ES-I3 (cell line): ENCODE results near the gene MATR3.
"Not testable (repeated sequence)": the region's sequence is repeated elsewhere in the genome, so short reads cannot be mapped to it uniquely, and the experiment has no call there.

Source experiments
- H3K36me3 ChIP-seq: 2 replicates; pipeline ENCODE4 v1.6.1; 2013; ENCODE audit warnings: mild to moderate bottlenecking, low read length, control low read depth, moderate library complexity; ENCODE audit not compliant: insufficient read depth
- H3K4me1 ChIP-seq: 2 replicates; pipeline ENCODE4 v1.6.1; 2013; ENCODE audit warnings: mild to moderate bottlenecking, control low read depth, low read length; ENCODE audit not compliant: insufficient read depth
- H3K9ac ChIP-seq: 2 replicates; pipeline ENCODE4 v1.6.1; 2013; ENCODE audit warnings: low read depth, mild to moderate bottlenecking, low read length, moderate library complexity
- H3K9me3 ChIP-seq: 2 replicates; pipeline ENCODE4 v1.6.1; 2013; ENCODE audit warnings: mild to moderate bottlenecking, low read length, moderate library complexity; ENCODE audit not compliant: control insufficient read depth, insufficient read depth

MATR3 gene

DNA sequence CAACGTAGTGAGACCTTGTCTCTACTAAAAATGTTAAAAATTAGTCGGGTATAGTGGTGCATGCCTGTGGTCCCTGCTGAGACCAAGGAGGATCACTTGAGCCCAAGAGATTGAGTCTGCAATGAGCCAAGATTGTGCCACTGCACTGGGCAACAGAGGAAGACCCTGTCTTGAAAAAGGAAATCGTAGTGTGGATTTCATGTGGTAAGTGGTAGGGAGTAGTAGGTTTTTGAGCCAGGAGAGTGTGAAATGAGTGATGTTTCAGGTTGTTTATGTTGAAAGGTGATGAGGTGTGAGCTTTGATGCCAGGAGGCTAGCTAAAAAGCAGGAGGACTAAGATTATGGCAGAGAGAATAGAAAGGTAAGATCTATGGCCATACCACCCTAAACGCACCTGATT lies 5.9 kb downstream of the MATR3 start:
- Histone ChIP-seq H3K9me3 (no peaks in the 10 kb centered on the region), H3K4me1 (peaks cover 20% of the 10 kb centered on the region), H3K9ac (no peak overlapping the region), H3K36me3 (no peaks in the 10 kb centered on the region)

DNA sequence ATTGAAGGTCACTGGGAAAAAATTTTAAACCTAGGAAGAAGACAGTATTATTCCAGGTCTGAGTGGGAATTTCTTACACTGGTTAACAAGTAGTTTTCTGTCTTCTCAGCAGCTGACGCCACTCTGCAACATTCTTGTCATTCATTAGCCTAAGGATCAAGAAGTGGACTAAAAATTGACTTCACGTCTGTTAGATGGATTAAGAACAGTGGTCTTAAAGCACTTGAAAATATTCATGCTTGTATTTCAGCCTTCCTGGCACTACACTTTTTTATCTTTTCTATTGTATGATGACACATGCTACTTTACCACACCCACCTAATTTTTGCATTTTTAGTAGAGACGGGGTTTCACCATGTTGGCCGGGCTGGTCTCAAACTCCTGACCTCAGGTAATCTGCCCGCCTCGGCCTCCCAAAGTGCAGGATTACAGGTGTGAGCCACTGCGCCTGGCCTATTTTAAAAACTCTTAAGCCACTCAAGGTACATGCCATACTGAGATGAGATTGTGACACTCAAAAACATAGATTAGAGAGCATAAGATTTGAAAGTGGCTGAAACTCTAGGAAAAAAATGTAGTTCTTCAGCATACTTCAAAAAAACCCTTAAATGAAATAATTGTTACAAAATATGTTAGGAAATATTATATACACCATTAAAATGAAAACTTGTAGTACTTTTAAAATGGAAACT lies 8.4 kb downstream of the MATR3 start:
- Histone ChIP-seq H3K9me3 (no peaks in the 10 kb centered on the region), H3K4me1 (peaks cover 19% of the 10 kb centered on the region), H3K9ac (no peak overlapping the region), H3K36me3 (no peaks in the 10 kb centered on the region)

DNA sequence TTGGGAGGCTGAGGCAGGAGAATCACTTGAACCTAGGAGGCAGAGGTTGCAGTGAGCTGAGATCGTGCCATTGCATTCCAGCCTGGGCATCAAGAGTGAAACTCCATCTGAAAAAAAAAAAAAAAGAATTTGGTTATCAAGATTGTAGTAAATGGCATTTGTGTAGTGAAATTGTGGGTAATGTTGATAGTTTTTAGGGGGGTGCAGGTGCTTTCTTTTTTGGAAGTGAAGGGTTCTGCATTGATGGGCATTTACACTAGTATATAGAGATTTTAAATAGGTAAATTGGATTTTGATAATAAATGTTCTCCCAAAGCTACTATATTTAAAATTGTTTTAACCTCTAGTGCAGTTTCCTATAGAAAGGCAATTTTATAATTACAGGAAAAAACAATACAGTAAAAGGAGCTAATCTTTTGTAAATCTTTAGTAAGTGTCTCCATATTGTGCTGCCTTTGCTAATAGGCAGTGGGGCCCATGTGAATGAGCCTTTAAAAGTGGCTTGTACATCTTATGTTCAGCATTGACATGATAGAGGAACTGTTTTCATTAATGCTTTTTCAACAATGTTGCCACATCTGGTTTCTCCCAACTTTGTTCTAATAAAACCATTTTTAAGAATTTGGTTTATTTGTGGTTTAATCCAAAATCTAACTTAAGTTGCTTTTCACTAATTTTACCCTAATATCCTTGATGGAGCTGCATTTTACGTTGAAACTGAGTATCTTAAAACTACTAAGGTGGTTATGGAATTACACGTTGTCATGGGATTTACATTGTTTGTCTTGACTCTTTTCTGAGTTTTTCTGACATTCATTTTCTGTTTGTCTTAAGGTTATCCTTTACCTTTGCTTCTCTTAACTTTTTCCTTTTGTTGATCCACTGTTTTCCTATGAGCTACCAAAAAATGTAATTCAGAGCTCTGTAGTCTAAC lies 11.1 kb downstream of the MATR3 start:
- H3K4me1 ChIP-seq = peaks cover 8% of the 10 kb centered on the region; the same call in 1 of the 2 replicates
- no peak overlapping the region for H3K9ac ChIP-seq
- no peaks in the 10 kb centered on the region for H3K36me3 ChIP-seq
- no peaks in the 10 kb centered on the region for H3K9me3 ChIP-seq

DNA sequence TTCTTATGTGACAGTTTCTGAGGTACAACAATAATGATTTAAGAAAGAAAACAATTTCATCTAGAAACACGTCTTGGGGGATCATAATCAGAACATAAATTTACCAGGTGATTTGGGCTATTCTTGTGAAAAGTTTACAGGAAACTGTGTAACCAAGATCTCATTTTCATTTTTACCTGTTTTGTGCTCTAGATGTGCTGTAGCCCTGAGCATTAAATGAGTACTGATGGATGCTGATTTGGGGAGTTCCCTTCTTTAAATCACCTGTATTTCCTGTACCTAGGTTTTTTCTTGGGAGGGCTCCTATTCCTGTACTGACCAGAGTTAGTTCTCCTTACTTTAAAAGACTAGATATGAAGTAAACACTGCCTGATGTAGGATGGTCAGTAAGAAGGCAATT lies 12.7 kb downstream of the MATR3 start:
- Histone ChIP-seq H3K9me3 (no peaks in the 10 kb centered on the region), H3K9ac (no peak overlapping the region), H3K4me1 (peaks cover 18% of the 10 kb centered on the region; the same call in 1 of the 2 replicates), H3K36me3 (no peaks in the 10 kb centered on the region)

DNA sequence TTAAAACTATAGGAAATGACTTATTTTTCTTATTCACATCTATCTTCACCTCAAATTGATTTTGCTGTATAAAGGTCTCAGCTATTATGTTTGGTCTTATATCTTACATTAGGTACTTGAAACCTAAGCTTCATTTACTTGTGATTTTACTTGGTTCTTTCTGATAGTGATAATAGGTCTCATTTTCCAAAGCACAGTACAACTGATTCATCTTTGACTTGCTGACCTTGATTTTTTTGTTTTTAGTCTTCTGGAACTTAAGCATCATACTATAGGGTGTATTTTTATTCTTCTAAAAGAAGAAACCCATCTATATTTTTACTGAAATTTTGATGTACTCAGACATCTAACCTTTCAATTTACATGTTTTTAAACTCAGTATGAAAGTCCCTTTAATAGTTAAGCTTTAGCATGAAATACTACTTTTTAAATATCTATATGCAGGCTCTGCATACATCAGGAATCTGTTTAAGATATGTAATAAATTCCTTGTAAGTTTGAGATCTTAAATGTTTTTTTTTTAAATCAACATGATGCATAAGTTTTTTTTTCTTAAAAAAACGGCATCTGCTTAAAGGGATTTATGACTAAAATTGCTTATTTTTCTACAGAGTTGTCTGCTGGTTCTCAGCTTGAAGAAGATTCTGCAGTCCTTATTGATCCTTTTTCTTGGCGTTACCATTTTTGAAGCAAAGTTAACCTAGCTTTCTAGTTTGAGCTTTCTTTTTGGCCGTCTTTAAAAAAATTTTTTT lies 13.3 kb downstream of the MATR3 start:
- Histone ChIP-seq H3K4me1 (peaks cover 22% of the 10 kb centered on the region), H3K36me3 (no peaks in the 10 kb centered on the region), H3K9me3 (no peaks in the 10 kb centered on the region), H3K9ac (no peak overlapping the region)

DNA sequence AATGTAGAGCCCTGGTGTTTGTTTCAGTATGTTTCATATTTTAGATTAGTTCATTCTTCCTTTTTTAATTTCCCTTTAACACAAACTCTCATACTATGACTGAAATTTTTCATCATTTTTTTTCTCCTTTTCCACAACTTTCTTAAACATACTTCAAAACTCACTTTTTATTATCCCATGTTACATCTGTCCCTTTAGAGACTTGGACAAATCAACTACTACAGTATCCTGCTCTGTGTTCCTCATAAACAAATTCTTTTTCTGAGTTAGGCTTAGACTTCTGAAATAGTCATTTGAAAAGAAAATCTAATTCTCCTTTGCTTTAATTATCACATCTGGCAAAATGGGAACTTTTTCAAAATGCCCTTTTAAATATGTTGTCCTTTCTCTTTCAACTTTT lies 15.3 kb downstream of the MATR3 start:
- Histone ChIP-seq H3K9me3 (no peaks in the 10 kb centered on the region), H3K4me1 (peaks cover 33% of the 10 kb centered on the region), H3K9ac (no peak overlapping the region), H3K36me3 (no peaks in the 10 kb centered on the region)

DNA sequence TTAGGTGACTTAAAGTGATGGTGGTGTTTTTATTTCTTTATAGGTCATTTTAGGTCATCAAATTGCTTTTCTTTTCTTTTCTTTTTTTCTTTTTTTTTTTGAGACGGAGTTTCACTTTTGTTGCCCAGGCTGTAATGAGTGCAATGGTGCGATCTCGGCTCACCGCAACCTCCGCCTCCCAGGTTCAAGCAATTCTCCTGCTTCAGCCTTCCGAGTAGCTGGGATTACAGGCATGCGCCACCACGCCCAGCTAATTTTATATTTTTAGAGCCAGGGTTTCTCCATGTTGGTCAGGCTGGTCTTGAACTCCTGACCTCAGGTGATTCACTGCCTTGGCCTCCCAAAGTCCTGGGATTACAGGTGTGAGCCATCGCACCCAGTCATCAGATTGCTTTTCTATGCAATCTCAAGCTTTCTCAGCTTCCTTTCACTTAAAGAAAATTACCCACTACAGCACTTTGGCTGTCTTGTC lies 17.2 kb downstream of the MATR3 start:
- H3K9me3 ChIP-seq, H3K36me3 ChIP-seq, H3K9ac ChIP-seq: not testable (repeated sequence)
- peaks cover 33% of the 10 kb centered on the region for H3K4me1 ChIP-seq

DNA sequence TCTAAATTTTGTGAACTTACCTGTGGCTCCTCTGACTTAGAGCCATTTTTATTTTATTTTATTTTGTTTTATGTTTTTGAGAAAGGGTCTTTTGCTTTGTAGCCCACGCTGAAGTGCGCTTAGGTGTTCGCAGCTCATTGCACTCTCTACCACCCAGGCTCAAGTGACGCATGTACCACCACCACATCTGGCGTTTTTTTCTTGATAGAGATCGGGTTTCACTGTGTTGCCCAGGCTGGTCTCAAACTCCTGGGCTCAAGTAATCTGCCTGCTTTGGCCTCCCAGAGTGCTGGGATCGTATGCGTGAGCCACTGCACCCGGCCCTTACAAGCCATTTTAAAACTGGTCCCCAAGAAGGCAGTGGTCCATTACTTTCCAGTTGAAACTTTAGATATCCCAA lies 18.5 kb downstream of the MATR3 start:
- no peak overlapping the region for H3K9ac ChIP-seq
- peaks cover 33% of the 10 kb centered on the region for H3K4me1 ChIP-seq
- peaks cover 11% of the 10 kb centered on the region for H3K36me3 ChIP-seq
- no peaks in the 10 kb centered on the region for H3K9me3 ChIP-seq

DNA sequence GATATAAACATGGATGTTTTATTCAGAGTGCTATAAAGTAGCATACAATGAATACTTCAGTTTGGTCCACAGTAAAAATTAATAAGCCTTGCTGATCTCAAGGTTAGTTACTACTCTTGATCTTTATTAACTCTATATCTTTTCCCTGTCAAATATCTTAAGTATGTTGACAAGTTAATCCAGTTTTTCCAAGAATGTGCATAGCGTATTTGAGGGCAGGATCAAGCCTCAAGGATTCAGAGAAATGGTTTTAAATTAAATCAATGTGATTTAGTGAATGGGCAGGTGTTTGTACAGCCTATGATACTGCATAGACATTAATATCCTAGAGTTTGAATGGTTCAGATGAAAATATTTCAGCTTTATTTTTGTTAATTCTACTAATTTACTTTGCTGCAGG lies 20.7 kb downstream of the MATR3 start:
- Histone ChIP-seq H3K9me3 (no peaks in the 10 kb centered on the region), H3K36me3 (peaks cover 20% of the 10 kb centered on the region), H3K9ac (no peak overlapping the region), H3K4me1 (peaks cover 26% of the 10 kb centered on the region)

DNA sequence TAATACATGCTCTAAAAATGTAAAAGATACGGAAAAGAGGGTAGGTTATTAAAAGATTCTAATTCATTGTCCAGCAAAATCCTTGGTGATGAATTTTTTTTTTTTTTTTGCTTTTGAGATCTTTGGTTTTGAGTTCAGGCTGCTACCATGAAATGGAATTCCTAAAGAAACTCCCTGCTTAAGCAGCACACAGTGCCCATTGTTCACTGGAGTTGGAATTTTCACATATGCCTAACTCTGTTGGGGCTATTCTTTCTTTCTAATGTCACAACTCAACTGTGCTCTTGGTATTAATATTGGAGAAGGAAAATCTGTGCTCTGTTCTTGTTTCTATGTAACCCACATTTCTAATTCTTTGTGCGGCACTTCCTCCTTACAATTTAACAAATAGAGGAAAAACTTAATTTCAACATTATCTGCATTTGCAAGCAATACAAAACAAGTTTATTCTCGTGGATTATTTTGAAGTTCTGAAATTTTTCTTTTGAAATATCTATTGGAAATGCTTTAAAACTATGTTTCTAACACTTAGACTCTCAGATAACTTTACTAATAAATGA lies 21.6 kb downstream of the MATR3 start:
- H3K9me3 ChIP-seq = no peaks in the 10 kb centered on the region
- H3K4me1 ChIP-seq = peaks cover 23% of the 10 kb centered on the region
- H3K36me3 ChIP-seq = peaks cover 24% of the 10 kb centered on the region
- no peak overlapping the region for H3K9ac ChIP-seq

DNA sequence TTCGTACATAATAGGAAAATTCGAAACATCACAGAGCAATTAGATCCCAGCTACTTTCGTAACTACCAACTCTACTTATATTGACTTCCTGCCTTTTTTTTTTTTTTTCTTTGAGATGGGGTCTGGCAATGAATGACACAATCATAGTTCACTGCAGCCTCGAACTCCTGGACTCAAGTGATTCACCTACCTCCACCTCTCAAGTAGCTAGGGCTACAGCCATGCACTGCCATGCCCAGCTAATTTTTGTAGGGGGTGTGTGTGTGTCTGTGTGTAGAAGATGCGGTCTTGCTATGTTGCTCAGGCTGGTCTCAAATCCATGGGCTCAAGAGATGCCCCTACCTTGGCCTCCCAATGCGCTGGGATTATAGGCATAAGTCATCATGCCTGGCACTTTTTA lies 42.3 kb downstream of the MATR3 start:
- 0 out of 2 replicates have a peak, but pooled peaks cover 4% of the 10 kb centered on the region for H3K4me1 ChIP-seq
- no peak overlapping the region for H3K9ac ChIP-seq
- H3K36me3 ChIP-seq = peaks cover 4% of the 10 kb centered on the region
- no peaks in the 10 kb centered on the region for H3K9me3 ChIP-seq

DNA sequence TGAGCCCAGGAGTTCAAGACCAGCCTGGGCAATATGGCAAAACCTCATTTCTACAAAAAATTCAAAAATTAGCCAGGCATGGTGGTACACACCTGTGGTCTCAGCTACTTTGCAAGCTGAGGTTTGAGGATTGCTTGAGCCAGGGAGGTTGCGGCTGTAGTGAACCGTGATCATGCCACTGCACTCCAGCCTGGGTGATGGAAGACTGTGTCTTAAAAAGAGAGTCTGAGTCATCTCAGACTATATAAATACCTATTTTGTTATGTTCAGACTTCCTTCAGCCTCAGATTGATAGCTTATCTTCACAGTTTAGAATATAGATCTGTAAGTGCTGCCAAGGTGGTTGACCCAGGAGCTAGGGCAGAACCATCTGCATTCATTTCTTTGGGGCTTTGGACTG lies 46.5 kb downstream of the MATR3 start:
- H3K4me1 ChIP-seq = 0 out of 2 replicates have a peak, but pooled peaks cover 4% of the 10 kb centered on the region
- no peaks in the 10 kb centered on the region for H3K9me3 ChIP-seq
- no peaks in the 10 kb centered on the region for H3K36me3 ChIP-seq
- no peak overlapping the region for H3K9ac ChIP-seq

DNA sequence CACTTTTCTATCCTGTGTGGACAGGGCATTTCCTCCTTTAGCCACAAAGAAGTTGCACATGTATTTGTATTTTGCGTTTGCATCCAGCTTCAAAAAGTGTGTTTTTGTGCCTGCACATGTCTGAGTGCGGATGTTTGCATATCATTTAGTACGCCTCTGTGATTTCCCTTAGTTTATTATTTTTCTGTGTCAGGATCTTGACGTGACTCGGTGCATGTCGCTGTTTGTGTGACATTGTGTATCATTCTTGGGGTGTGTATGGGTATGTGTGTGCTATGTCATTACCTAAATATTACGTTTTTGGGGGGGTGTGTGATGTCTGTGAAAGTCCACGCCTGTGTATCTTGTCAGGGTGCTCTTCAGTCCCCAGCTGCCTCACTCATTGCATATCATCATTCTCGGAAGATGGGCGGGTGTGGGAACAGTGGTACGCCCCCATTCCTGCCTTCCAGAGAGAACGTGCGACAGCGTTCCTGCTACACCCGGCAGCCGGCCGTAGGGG lies 47.7 kb downstream of the MATR3 start:
- Histone ChIP-seq H3K9ac (peak overlapping the region; percentile 99), H3K4me1 (no peaks in the 10 kb centered on the region), H3K36me3 (no peaks in the 10 kb centered on the region), H3K9me3 (no peaks in the 10 kb centered on the region)
